NCI-H345 treated with DMSO at 0.1 percent for 48 hours (cell line): ENCODE data around the gene TNK1.

Experiments
- DNase-seq: peaks from one replicate; lab custom pipeline; 2025; ENCODE audit not compliant: unreplicated experiment; lab: John Stamatoyannopoulos, UW

TNK1 gene

DNA sequence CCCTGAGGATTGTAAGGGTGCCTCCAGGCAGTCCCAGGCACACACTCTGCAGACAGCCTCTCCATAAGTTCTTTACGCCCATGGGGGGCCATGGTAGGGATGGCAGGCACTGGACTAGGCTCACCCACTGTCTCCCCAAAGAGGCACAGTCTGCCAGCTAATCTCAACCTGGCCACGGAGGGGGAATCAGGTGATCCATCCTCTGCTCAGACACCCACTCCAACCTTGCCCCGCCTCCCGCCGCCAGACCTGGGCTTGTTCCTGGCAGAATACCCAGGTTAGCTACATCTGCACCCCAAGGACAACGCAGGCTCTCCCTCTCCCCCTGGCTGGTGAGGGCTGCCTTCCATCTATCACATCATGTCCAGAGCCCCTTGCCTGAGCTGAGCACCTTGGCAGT lies 28.0 kb downstream of the TNK1 start:
- DNase-seq = no peak

DNA sequence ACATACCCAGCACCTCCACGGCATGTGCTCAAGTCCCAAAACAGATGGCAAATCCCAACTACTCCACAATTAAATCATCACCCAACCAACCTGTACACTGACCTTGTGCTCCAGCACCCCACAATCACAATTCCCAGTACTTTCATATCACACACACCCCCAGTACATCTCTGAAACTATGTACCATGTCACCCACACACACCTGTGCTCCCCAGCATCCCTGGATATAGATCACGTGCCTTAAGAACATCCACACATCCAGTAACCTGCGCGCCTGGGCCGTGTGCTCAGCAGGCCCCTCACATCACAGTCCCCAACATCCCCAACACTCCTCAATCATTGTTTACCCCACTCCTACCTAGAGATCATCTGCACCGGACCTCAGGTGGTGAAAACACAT lies 28.8 kb downstream of the TNK1 start:
- DNase-seq = no peak

DNA sequence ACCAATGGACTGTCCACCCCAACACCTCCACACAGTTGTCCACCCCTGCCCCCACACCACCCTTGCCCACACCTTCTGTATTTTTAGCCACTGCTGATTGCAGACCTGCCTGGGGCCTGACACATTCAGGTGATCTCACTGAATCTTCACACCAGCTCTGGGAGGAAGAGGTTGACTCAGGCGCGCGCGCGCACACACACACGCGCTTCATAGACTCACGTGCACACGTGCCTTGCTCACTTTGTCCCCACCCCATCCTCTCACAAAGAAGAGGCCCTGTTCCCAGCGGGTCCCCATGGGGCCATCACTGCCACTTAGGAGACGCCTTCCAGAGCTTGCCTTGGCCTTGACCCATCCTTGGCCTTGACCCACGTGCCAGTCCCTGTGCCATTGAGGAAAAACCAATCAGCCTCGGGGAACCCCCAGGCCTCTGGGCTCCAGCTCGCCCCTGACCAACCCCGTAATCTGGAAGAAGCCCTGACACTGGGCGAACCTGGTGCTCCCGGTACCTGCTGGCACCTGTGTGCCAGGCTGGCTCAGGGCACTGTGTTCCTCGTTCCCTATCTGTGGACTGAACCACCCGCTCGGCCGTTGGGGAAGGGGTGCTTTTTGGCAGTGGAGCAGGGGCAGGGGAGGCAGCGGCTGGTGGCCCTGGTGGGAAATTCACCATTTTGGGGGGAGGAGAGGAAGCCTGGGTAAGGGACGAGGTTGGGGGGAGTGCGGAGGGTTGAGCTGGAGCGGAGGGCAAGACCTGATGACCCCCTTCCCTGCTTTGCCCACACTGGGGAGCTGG lies 29.9 kb downstream of the TNK1 start:
- DNase-seq = no peak

DNA sequence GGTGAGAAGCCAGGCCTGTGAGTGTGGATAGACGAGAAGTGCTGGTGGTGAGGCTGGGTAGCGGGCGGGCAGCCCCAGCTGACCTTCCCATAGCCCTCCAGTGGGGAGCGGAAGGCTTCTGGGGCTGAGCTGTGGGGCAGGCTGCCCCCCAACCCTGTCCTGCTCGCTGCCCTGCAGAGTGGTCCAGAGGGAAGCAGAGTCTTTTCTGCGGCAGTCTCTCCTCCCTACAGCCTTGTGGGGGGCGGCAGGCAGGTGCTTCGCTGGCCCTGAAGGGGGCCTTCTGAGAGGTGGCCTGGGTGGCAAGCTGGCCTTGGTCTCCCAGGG lies 30.5 kb downstream of the TNK1 start:
- no peak for DNase-seq

DNA sequence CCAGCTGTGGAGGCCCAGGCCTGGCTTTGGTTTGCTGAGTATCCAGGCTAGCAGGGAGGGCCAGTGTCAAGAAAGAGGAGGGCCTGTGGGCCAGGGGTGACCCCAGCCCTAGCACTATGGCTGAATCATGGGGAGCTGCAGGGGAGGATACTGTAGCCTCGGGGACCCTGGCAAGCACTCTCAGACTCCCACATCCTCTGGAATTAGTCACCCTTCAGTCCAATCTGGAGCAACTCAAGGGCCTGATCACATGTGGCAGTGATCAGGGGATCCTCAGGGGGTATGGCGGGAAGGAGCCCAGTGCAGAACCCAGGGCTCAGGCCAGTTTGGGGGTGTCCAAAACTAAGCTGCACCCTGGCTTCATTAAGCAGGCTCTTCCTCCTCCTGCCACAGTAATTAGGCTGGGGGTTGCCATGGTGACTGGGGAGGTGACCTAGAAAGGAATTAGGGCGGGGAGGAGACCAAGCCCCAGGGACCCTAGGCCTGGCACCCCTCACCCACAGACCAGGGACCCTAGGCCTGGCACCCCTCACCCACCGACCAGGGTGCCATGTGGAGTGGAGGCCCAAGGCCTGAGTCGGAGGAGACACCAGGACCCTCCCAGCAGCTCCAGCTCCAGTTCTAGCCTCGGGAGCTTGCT lies 32.6 kb downstream of the TNK1 start:
- no peak for DNase-seq

DNA sequence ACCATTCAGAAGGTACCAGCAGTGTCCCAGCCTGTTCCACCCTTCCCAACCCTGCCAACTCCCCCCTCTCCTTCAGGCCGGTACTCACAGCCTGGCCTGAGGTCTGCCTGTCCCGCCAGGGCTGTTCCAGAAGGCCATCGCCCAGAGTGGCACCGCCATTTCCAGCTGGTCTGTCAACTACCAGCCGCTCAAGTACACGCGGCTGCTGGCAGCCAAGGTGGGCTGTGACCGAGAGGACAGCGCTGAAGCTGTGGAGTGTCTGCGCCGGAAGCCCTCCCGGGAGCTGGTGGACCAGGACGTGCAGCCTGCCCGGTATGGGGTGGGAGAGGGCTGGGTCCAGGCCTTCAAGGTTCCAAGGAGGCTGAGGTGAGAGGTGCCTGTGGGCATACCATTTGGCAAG lies 33.9 kb downstream of the TNK1 start:
- no peak for DNase-seq

DNA sequence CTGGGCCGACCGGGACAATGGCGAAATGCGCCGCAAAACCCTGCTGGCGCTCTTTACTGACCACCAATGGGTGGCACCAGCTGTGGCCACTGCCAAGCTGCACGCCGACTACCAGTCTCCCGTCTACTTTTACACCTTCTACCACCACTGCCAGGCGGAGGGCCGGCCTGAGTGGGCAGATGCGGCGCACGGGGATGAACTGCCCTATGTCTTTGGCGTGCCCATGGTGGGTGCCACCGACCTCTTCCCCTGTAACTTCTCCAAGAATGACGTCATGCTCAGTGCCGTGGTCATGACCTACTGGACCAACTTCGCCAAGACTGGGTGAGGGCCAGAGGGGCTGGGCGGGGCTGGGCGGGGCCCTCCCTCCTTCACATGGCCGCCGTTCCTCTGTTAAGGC lies 34.9 kb downstream of the TNK1 start:
- DNase-seq = no peak

DNA sequence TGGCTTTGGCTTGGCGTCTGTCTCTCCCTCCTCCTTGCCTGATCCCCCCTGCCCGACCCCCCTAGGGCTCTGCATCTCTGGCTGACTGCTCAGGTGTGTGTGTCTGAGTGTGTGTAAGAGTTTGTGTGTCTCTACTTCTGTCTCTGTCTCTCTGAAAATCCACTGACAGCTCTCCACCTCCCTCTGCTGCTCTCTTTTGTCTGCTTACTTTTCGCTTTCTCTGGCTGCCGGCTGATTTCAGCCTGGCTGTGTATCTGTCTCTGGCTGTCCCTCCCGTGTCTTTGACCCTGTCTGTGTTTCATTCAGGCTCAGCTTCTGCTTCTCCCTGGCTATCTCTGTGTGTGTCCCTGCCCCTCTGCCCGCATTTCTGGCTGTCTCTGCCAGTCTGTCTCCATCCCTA lies 35.4 kb downstream of the TNK1 start:
- no peak for DNase-seq

DNA sequence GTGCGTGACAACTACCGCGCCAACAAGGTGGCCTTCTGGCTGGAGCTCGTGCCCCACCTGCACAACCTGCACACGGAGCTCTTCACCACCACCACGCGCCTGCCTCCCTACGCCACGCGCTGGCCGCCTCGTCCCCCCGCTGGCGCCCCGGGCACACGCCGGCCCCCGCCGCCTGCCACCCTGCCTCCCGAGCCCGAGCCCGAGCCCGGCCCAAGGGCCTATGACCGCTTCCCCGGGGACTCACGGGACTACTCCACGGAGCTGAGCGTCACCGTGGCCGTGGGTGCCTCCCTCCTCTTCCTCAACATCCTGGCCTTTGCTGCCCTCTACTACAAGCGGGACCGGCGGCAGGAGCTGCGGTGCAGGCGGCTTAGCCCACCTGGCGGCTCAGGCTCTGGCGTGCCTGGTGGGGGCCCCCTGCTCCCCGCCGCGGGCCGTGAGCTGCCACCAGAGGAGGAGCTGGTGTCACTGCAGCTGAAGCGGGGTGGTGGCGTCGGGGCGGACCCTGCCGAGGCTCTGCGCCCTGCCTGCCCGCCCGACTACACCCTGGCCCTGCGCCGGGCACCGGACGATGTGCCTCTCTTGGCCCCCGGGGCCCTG lies 36.3 kb downstream of the TNK1 start:
- no peak for DNase-seq

DNA sequence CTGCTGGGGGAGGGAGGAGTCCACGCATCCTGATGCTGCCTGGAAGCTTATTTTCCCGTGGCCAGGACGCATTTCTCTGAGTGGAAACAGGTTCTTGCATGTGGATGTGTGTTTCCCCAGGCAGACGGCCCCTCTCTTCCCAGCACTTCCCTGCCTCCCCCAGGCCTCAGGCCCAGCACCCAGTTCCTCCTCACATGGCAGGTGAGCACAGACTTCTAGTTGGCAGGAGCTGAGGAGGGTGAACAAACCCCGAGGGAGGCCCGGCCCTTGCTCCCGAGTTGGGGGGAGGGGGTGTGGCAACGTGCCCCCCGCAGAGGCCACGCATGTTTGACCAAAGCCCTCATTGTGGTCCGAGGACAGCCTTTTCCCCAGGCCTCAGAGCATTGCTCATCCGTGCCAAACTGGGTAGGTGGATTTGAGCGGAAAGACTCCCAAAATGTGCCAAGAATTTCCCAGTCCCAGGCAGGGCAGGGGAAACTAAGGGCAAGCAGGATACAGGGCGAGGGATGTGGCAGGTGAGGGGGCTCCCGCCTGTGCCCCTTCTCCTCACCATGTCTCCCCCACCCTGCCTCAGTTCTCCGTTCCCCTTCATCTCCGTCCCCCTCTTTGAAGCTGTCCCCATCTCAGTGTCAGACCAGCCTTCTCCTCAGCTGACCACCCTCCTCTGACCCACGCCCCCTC lies 37.7 kb downstream of the TNK1 start:
- no peak for DNase-seq

DNA sequence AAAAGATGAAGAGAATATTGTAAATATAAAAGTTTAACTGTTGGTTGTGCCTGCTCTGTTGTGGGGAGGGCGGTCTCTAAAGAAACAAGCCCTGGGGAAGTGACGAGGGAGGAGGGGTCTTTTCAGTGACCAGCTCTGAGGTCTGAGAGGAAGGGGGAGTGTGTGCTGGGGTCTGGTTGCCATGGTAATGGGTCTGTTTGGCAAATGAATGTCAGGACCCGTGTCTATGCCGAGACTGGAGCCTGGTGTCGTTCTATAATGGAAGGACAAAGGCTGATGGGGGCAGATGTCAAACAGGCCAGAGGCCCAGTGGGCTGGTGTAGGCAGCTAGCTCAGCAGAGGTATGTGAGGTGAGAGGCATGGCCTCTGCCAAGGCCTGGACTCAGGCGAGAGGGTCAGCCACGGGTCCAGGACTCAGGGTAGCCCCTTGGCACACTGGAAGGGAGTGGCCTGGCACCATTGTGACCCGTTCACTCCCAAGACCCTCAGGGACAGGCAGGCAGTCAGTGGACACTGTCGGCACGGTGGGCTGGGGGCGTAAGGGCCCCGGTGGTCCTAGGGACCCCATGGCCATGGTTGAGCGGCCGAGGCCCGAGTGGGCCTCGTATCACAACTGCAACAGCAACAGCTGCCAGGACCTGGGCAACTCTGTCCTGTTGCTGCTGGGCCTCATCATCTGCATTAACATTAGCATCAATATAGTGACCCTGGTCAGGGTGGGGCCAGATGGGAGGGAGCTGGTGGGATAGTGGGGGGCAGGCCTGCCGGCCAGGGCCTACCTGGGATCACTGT lies 39.1 kb downstream of the TNK1 start, which contains the start of gene SPEM1:
SPEM1 (plus strand) TSS at position 506 of the 792 bp plus-strand sequence; CDS start at position 567, 61 bp downstream.
- no peak for DNase-seq

DNA sequence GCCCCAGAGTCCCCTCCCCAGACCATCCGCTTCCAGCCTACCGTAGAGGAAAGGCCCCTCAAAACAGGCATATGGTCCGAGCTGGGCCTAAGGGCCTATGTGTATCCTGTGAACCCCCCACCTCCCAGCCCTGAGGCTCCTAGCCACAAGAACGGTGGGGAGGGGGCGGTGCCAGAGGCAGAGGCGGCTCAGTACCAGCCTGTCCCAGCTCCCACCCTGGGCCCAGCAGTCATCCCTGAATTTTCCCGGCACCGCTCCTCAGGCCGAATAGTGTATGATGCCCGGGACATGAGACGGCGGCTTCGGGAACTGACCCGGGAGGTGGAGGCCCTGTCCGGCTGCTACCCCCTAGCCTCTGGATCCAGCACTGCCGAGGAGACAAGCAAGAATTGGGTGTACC lies 40.3 kb downstream of the TNK1 start:
- DNase-seq = no peak

DNA sequence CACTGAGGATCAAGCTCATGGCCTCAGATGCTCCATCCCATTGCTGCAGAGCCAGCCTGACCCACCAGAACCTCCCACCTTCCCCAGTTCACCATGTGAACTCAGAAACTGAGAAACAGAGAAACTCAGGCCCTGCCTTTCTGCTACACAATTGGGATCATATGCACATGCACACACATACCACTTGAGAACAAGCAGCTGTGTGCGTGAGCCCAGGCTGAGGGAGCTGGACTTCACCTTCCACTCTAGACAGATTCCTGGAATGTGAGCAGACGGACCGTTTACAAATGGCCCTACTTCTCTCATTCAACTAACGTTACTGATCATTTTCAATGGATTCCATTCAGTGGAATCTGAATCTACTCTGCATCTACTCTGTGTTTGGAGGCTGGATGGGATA lies 42.8 kb downstream of the TNK1 start:
- no peak for DNase-seq

DNA sequence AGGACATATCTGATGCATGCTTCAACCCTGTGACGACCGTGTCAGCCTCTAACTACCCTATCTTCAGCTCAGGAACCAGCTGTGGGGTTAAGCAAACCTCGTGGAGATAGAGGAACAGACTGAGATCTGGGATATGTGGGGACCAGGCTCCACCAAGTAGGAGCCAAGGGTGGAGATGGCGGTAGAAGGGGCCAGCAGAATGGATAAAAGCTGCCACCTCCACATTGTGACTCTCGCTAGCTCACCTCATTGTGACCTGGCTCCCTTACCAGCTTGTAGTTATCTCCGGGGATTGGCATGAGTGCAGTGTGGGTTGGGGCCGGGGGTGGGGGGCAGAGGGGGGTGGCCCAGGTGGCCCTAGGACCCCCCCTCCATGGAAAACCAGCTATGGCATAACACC lies 44.4 kb downstream of the TNK1 start, which contains the start of gene SPEM2:
SPEM2 (plus strand) TSS at position 301 of the 400 bp plus-strand sequence; CDS start at position 374, 73 bp downstream.
- DNase-seq = no peak

DNA sequence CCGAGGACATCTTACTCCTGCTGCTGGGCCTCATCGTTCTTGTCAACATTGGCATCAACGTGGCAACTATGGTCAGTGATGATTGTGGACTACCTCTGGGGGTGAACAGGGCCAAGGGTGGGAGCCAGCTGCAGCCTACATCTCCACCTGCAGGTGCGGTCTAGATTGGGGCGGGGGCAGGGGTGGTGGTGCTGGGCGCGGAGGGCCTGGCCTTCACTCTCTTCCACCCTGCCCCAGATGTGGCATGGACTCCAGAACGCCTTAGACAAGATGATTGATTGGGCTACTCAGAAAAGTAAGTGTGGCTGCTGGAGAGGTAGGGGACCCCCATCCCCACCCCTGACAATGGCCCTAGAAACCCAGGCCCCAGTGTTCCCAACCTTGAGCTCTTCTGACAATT lies 44.9 kb downstream of the TNK1 start:
- no peak for DNase-seq

DNA sequence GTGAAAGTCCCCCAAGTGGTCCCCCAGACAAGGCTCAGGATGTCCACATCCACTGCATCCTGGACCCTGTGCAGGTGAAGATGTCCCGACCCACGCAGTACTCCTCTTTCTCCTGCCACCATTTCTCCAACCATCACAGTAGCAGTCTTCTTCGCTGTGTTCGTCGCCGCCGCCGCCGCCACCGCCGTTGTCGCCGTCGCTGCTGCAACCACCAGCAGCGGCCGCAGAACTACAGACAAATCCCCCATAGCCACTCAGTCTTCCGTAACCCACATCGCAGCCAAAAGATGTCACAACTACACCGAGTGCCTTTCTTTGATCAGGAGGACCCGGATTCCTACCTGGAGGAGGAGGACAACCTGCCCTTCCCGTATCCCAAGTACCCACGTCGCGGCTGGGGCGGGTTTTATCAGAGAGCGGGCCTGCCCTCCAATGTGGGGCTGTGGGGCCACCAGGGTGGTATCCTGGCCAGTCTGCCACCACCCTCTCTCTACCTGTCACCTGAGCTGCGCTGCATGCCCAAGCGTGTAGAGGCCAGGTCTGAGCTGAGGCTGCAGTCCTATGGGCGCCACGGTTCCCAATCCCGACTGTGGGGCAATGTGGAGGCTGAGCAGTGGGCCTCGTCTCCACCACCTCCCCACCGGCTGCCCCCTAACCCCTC lies 45.4 kb downstream of the TNK1 start:
- no peak for DNase-seq

DNA sequence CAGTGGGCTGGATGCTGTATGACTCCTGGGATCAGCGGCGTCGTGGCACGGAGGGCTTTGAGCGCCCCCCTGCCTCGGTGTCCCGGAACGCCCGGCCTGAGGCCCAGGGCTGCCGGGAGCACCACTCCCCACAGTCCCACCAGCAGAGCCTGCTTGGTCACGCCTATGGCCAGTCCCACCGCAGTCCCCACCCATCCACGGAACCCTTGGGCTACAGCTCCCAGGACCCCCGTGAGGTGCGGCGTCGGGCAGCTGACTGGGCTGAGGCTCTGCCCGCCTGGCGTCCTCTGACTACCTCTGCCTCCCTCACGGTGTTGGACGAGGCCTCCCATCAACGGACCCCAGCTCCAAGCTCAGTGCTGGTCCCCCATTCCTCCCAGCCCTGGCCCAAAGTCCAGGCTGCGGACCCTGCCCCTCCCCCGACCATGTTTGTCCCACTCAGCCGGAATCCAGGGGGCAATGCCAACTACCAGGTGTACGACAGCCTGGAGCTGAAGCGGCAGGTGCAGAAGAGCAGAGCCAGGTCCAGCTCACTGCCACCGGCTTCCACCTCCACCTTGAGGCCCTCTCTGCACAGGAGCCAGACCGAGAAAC lies 46.1 kb downstream of the TNK1 start:
- DNase-seq = no peak

DNA sequence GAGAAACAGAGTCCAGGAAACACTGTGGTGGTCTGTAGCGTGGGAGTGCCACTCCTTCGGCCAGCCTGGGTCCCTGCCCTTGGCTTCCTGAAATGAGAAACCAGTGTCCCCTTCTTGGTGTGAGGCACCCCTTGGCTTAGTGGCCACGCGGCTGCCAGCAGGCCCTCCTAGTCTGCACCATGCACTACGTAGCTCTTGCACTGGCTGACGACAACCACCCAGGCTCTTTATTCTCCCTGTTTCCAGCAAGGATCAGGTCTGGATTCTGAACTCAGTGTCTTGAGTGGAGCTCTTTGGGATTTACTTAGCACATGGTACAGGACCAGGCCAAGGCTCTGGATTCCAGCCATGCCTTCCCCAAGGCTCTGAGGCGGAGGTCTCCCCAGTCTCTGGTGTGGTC lies 46.7 kb downstream of the TNK1 start:
- no peak for DNase-seq

DNA sequence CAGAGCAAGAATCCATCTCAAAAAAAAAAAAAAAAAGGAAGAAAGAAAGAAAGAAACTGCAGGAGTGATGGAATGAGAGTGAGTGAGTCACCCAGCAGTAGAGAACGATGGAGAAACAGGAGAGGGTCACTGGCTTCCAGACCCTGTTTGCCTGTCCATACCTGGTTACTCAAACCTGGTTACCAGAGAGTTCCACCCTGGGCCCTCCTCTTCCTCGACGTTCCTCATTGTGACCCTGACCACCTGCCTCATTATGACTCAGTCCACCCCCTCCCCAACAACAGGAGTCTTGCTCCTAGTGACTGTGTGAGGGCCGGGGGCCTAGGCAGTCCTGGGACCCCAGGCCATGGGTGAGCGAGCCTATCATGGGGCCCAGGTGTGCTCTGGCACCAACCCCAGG lies 47.7 kb downstream of the TNK1 start, which contains the start of gene SPEM3:
SPEM3 (plus strand) TSS at position 301 of the 400 bp plus-strand sequence; CDS start at position 347, 46 bp downstream.
- no peak for DNase-seq

DNA sequence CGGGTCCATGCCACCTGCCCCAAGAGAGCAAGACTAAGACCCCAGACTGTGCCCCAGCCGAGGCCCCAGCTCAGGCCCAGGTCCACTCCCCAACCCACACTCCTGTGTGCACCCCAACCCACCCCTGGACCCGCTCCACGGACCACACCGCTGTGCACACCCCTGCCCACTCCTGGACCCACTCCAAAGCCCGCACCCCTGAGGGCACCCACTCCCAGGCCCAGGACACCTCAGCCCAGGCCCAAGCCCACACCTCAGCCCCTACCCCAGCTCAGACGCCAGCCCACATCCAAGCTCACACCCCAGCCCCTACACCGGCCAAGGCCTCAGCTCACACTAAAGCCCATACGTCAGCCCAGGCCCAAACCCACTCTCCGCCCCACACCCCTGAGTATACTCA lies 48.8 kb downstream of the TNK1 start:
- no peak for DNase-seq
